ENCODE measurements around the gene ACAA1. TPM values are rescaled to one million over a fixed set of nuclear protein-coding genes. Genes with fewer than 3 reads are reported as not detected.

The ACAA1 gene
- total RNA-seq, 1 donor from 2014 or later: 15.8 TPM

- no peak for DNase-seq (ENCODE audit: low read depth)
These were observed 17.1 kb upstream of the ACAA1 start for GRCh38 chr3:38154033-38154494.

- no peak for DNase-seq (ENCODE audit: low read depth)
These were observed 16.3 kb upstream of the ACAA1 start for GRCh38 chr3:38153221-38153620.

- no peak for DNase-seq (ENCODE audit: low read depth)
These were observed 15.7 kb upstream of the ACAA1 start for GRCh38 chr3:38152609-38153008.

GRCh38 chr3:38151667-38152265, 14.8 kb upstream of the ACAA1 start:
- DNase-seq (ENCODE audit: low read depth): peak; percentile 61

- no peak for DNase-seq (ENCODE audit: low read depth)
These were observed 14.0 kb upstream of the ACAA1 start for GRCh38 chr3:38150780-38151528.

- no peak for DNase-seq (ENCODE audit: low read depth)
These were observed 12.8 kb upstream of the ACAA1 start for GRCh38 chr3:38149708-38150107.

- DNase-seq (ENCODE audit: low read depth): no peak
These were observed 11.5 kb upstream of the ACAA1 start for GRCh38 chr3:38148311-38148882.

GRCh38 chr3:38147421-38147820, 10.5 kb upstream of the ACAA1 start:
- DNase-seq (ENCODE audit: low read depth): no peak

GRCh38 chr3:38146504-38146903, 9.6 kb upstream of the ACAA1 start:
- no peak for DNase-seq (ENCODE audit: low read depth)

- no peak for DNase-seq (ENCODE audit: low read depth)
These were observed 6.6 kb upstream of the ACAA1 start for GRCh38 chr3:38143511-38143910.

GRCh38 chr3:38142959-38143358, 6.0 kb upstream of the ACAA1 start:
- DNase-seq (ENCODE audit: low read depth): no peak

- peak; percentile 26 for DNase-seq (ENCODE audit: low read depth)
These were observed 5.0 kb upstream of the ACAA1 start for GRCh38 chr3:38141952-38142273.

GRCh38 chr3:38141173-38141951, 4.4 kb upstream of the ACAA1 start:
- no peak for DNase-seq (ENCODE audit: low read depth)

- DNase-seq (ENCODE audit: low read depth): no peak
These were observed 3.6 kb upstream of the ACAA1 start for GRCh38 chr3:38140326-38141172.

GRCh38 chr3:38139652-38140051, 2.7 kb upstream of the ACAA1 start:
- DNase-seq (ENCODE audit: low read depth): no peak

- no peak for DNase-seq (ENCODE audit: low read depth)
These were observed 2.3 kb upstream of the ACAA1 start for GRCh38 chr3:38139191-38139590.

GRCh38 chr3:38138349-38139190, 1.6 kb upstream of the ACAA1 start, which contains the start of gene MYD88:
MYD88 (plus strand) TSS chr3:38138661; CDS start chr3:38138701, 40 bp downstream.
- DNase-seq (ENCODE audit: low read depth): peak; percentile 69

GRCh38 chr3:38137615-38138348, 855 bp upstream of the ACAA1 start:
- peak; percentile 33 for DNase-seq (ENCODE audit: low read depth)

GRCh38 chr3:38136393-38136776, 542 bp downstream of the ACAA1 start:
- DNase-seq (ENCODE audit: low read depth): peak; percentile 58

All from myocyte (in vitro differentiated cells).